Bronchial epithelial cell (primary cell): ENCODE results near the gene OR6S1. TPM values are rescaled to one million over a fixed set of nuclear protein-coding genes. Genes with fewer than 3 reads are reported as not detected.
"Not testable (repeated sequence)": the region's sequence is repeated elsewhere in the genome, so short reads cannot be mapped to it uniquely, and the experiment has no call there.

Experiments
- DNase-seq: peaks from one replicate; pipeline ENCODE4 v3.0.0-alpha.2; 2010; ENCODE audit warnings: low read depth
- FAIRE-seq: peaks from 2 replicates; lab custom pipeline; 2011; peaks lifted over from hg19 to GRCh38; lab: Jason Lieb, UNC
- H3K27me3 ChIP-seq: 2 replicates; pipeline ENCODE4 v1.5.1; 2011; ENCODE audit warnings: low read length; ENCODE audit not compliant: control insufficient read depth, insufficient read depth
- H3K36me3 ChIP-seq: 2 replicates; pipeline ENCODE4 v1.5.1; 2011; ENCODE audit warnings: low read length; ENCODE audit not compliant: control insufficient read depth, insufficient read depth
- H3K4me3 ChIP-seq: 2 replicates; pipeline ENCODE4 v1.5.1; 2011; ENCODE audit warnings: mild to moderate bottlenecking, low read depth, low read length, control low read depth
- total RNA-seq: library from RNA; depleted of rRNA; stranded (reverse); fragments of >200 nt; gene quantifications from 2 replicates; pipeline ENCODE4 v1.2.1, GENCODE V29; 2014
- TF ChIP-seq, protein P1 (sequence below): IDR thresholded peaks from 2 replicates; pipeline ENCODE4 v1.5.1; 2011; ENCODE audit warnings: mild to moderate bottlenecking, moderate library complexity, low read length, control low read depth, inconsistent platforms; ENCODE audit not compliant: insufficient read depth, severe bottlenecking

Gene OR6S1
- total RNA-seq, 1 donor from 2014 or later, result not detected

DNA sequence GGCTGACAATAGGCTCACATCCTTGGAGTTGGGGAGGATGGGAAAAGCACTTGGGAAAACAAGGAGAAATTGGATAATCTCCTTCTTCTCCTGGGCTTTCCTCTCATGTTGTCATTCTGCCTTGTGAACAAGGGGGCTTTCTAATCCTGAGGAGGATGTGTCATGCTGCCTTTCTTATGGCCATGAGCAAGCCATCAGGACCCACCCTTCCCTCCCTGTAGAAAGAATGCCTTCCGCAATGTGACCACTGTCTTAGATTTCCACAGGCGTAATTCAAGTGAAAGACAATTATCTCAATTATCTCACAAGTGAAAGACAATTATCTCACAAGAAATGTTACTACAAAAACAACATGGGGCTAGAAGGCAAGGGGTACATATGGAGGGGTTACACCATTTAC, 3.0 kb upstream of the OR6S1 start:
- no peak overlapping the region for H3K4me3 ChIP-seq
- H3K27me3 ChIP-seq, result peaks cover 2% of the 10 kb centered on the region
- DNase-seq, result no peak
- no peaks in the 10 kb centered on the region for H3K36me3 ChIP-seq
- TF ChIP-seq, protein P1, sequence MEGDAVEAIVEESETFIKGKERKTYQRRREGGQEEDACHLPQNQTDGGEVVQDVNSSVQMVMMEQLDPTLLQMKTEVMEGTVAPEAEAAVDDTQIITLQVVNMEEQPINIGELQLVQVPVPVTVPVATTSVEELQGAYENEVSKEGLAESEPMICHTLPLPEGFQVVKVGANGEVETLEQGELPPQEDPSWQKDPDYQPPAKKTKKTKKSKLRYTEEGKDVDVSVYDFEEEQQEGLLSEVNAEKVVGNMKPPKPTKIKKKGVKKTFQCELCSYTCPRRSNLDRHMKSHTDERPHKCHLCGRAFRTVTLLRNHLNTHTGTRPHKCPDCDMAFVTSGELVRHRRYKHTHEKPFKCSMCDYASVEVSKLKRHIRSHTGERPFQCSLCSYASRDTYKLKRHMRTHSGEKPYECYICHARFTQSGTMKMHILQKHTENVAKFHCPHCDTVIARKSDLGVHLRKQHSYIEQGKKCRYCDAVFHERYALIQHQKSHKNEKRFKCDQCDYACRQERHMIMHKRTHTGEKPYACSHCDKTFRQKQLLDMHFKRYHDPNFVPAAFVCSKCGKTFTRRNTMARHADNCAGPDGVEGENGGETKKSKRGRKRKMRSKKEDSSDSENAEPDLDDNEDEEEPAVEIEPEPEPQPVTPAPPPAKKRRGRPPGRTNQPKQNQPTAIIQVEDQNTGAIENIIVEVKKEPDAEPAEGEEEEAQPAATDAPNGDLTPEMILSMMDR, result no peak
- no peak for FAIRE-seq

DNA sequence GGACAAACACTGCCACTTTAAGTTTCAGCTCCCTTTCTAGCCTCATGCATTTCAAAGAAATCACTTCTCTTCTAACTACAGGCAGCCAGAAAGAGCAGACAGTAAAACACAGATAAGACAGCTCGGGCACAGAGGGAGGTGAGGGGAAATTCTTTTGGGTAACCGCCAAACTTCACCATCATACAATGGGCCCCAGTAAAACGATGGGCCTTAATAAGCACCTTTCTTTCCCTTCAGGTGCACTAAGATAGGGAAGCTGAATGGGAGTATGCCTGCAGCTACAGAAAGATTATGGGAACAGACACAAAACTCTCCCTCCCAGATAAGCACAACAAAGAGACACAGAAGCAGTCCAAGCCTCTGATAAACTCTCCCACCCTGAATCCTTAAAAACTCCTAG, 1.3 kb upstream of the OR6S1 start:
- H3K27me3 ChIP-seq, H3K4me3 ChIP-seq: not testable (repeated sequence)

DNA sequence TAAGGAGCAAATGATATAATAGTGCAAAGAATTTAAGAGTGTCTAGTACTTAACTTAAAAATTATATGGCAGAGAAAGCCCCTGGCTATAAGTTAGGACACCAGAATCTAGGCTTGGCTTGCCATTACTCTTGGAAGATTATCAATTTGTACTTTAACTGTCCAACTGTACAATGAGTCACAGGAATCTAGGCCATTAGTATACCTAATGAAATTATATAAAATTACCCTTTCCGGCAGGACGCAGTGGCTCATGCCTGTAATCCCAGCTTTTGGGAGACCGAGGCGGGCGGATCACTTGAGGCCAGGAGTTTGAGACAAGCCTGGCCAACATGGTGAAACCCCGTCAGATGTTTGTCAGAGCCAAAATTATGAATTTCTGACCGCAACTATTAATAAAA, 691 bp upstream of the OR6S1 start:
- H3K27me3 ChIP-seq, result peaks cover 2% of the 10 kb centered on the region
- no peaks in the 10 kb centered on the region for H3K36me3 ChIP-seq
- no peak for DNase-seq
- TF ChIP-seq, protein P1, result no peak
- no peak overlapping the region for H3K4me3 ChIP-seq
- FAIRE-seq, result no peak

More for the DNA sequence above, 1.3 kb upstream of the OR6S1 start:
- not testable (repeated sequence) for DNase-seq, H3K36me3 ChIP-seq, FAIRE-seq

DNA sequence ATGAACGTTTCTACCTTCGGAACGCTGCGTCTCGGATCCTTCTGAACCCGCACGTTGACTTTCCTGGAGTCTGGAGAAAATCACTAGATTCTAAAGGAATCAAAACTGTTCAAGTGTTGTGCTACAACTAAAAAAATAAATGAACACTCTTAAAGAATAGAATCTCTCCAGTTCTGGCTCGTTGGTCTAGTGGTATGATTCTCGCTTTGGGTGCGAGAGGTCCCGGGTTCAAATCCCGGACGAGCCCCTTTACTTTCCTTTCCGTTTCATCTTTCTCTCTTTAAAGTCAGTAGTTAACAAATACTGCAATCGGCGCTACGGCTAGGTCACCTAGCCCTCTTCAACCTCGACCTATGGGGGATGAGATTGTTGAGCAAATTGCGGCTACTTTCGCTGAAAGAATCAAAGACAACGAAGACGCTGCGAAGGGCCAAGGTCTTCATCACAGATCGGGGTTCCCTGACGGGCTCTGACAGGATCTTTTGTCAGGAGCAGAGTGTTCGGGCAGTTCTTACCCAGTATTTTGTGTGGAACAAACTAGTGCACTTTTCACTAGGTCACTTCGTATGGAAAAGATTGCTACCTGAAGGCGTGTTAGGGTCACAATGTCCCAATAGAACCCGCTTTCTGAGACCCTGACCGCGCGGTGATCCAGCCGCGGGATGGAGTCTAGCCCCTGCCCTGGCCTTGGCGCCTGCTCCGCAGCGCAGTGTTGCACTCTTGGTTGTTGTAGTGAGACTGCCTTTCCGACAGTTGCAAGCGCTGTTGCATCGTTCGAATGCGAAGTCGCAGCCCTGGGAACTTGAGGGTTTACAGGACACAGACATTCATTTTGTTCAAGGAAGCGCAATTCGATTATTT, 8.4 kb downstream of the OR6S1 start:
- TF ChIP-seq, protein P1, result no peak
- Histone ChIP-seq H3K36me3 (no peaks in the 10 kb centered on the region), H3K27me3 (peaks cover 1% of the 10 kb centered on the region), H3K4me3 (peak overlapping the region; percentile 34)
- DNase-seq, result peak; percentile 82
- no peak for FAIRE-seq

DNA sequence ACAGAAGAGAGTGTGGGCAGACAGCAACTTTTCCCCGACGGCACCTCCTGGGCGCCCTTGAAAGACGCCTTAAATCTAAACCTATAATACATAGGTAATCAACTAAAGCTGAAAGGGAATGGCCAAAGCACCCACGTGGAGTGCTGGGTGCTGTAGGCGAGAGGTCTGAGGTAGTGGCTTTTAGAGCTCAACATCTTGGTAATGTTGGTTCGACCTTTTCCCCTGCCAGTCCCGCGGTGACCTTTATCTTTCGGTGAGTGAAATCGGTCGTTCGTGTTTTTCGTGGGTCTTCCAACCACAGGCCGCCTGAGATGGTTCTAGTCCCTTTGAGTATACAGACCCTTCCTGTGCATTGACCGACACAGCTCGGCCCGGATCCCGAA, 9.1 kb downstream of the OR6S1 start:
- DNase-seq (no peak), FAIRE-seq (no peak)
- Histone ChIP-seq H3K4me3 (peak overlapping the region; percentile 34), H3K27me3 (peaks cover 1% of the 10 kb centered on the region), H3K36me3 (no peaks in the 10 kb centered on the region)
- TF ChIP-seq, protein P1, result no peak

DNA sequence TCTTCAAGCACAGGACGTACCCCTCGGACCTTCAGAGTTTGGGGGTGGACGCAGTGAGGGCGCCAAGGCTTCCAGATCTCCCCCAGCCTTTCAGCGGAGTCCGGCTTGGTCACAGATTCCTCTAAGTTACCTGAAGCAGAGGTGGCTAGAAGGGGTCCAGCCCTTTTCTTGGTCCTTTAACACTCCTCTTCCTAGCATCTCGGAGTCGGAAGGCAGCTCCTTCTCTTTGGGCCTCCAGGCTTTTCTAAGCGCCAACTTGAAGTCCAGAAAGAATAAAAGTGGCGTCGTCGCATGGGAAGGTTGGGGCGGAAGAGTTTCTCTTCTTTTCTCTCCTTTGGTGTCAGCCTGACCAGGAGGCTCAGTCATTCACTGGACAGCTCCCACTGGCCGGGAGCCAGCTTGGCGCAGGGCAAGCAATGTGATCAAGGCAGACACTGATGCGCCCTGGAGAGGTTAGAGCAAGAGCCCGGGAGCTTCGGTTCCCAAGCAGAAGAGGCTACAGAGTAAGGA, 9.6 kb downstream of the OR6S1 start:
- H3K4me3 ChIP-seq, result peak overlapping the region; percentile 34
- no peak for FAIRE-seq
- no peaks in the 10 kb centered on the region for H3K36me3 ChIP-seq
- peak; percentile 50 for DNase-seq
- peaks cover 1% of the 10 kb centered on the region for H3K27me3 ChIP-seq
- TF ChIP-seq, protein P1, result no peak
